HG03196 (cell line): ENCODE measurements around the gene SECISBP2.
"Not testable (repeated sequence)": the region's sequence is repeated elsewhere in the genome, so short reads cannot be mapped to it uniquely, and the experiment has no call there.

Experiments used
- ATAC-seq: cut with Tn5 transposase; IDR thresholded peaks from one replicate; pipeline ENCODE4 v1.9.1; 2021; ENCODE audit not compliant: unreplicated experiment

The SECISBP2 gene

GRCh38 chr9:89363921-89364665 is 45.8 kb downstream of the SECISBP2 start:
- no peak for ATAC-seq

- no peak for ATAC-seq
Measured at GRCh38 chr9:89364666-89365531, 46.6 kb downstream of the SECISBP2 start.

- no peak for ATAC-seq
Measured at GRCh38 chr9:89365532-89365912, 47.2 kb downstream of the SECISBP2 start.

GRCh38 chr9:89366711-89367110 is 48.4 kb downstream of the SECISBP2 start:
- ATAC-seq: no peak

- ATAC-seq: no peak
Measured at GRCh38 chr9:89367281-89367680, 49.0 kb downstream of the SECISBP2 start.

GRCh38 chr9:89367726-89368437 is 49.6 kb downstream of the SECISBP2 start:
- ATAC-seq: no peak

GRCh38 chr9:89368550-89368949 is 50.2 kb downstream of the SECISBP2 start:
- no peak for ATAC-seq

GRCh38 chr9:89368978-89369377 is 50.7 kb downstream of the SECISBP2 start:
- ATAC-seq: no peak

- no peak for ATAC-seq
Measured at GRCh38 chr9:89370593-89370992, 52.3 kb downstream of the SECISBP2 start.

GRCh38 chr9:89371791-89372190 is 53.5 kb downstream of the SECISBP2 start:
- ATAC-seq: not testable (repeated sequence)

GRCh38 chr9:89372230-89372816 is 54.0 kb downstream of the SECISBP2 start:
- ATAC-seq: no peak

- ATAC-seq: no peak
Measured at GRCh38 chr9:89372979-89373378, 54.7 kb downstream of the SECISBP2 start.

GRCh38 chr9:89374176-89374575 is 55.9 kb downstream of the SECISBP2 start:
- no peak for ATAC-seq

- peak; percentile 67 for ATAC-seq
Measured at GRCh38 chr9:89375191-89375760, 57.0 kb downstream of the SECISBP2 start.

- ATAC-seq: no peak
Measured at GRCh38 chr9:89376286-89376685, 58.0 kb downstream of the SECISBP2 start.

- no peak for ATAC-seq
Measured at GRCh38 chr9:89376741-89377351, 58.5 kb downstream of the SECISBP2 start.

- no peak for ATAC-seq
Measured at GRCh38 chr9:89377411-89377810, 59.1 kb downstream of the SECISBP2 start.

- ATAC-seq: no peak
Measured at GRCh38 chr9:89378541-89378940, 60.2 kb downstream of the SECISBP2 start.

GRCh38 chr9:89379031-89379430 is 60.7 kb downstream of the SECISBP2 start:
- no peak for ATAC-seq

- ATAC-seq: no peak
Measured at GRCh38 chr9:89379508-89380115, 61.3 kb downstream of the SECISBP2 start.
